Activated CD4-positive, alpha-beta T cell treated with anti-CD3 and anti-CD28 coated beads for 1 hour (primary cell): Measurements from ENCODE around the gene TUBB8.
"Not testable (repeated sequence)": the region's sequence is repeated elsewhere in the genome, so short reads cannot be mapped to it uniquely, and the experiment has no call there.

ENCODE experiments used
- DNase-seq: peaks from one replicate; pipeline ENCODE4 v3.0.0-alpha.2; 2020

TUBB8 gene

GRCh38 chr10:48996-49395 lies at the start of gene TUBB8:
TUBB8 (minus strand) TSS chr10:49296; CDS start chr10:49238, 58 bp downstream.
- DNase-seq = no peak

DNA sequence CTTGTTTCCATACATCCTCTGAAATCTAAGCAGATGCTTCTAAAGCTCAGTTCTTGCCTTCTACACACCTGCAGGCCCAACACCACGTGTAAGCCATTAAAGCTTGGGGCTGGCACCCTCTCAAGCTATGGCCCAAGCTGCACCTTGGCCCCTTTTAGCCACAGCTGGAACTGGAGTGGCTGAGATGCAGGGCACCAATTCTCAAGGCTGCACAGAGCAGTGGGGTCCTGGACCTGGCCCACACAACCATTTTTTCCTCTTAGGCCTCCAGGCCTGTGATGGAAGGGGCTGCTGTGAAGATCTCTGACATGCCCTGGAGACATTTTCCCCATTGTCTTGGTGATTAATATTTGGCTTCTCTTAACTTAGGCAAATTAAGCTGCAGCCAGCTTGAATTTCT lies 47.4 kb upstream of the TUBB8 start:
- DNase-seq = no peak

DNA sequence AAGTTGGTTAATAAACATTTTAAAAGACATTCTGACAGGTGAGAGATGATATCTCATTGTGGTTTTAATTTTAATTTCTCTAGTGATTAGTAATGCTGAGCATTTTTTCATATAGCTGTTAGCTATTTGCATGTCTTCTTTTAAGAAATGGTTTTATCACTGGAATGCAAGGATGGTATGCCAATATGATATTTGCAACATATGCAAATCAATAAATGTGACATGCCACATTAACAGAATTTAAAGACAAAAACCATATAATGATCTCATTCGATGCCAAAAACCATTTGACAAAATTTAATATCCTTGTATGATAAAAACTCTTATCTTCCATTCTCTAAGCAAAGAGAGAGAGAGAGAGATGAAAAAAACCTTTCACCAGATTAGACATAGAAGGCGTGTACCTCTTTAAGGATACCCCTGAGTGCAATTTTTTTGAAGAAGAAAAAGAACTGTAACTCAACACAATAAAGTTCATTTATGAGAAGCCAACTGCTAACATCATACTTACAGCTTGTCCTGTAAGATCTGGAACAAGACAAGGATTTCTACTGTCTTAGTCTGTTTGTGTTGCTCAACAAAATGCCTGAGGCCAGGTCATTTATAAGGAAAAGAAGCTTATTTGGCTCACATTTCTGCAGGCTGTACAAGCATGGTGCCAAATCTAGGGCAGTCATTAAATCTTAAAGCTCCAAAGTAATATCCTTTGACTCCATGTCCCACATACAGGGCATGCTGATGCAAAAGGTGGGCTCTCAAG lies 46.4 kb upstream of the TUBB8 start:
- DNase-seq = no peak

- DNase-seq = no peak
Measured at GRCh38 chr10:94613-95012, 45.5 kb upstream of the TUBB8 start.

DNA sequence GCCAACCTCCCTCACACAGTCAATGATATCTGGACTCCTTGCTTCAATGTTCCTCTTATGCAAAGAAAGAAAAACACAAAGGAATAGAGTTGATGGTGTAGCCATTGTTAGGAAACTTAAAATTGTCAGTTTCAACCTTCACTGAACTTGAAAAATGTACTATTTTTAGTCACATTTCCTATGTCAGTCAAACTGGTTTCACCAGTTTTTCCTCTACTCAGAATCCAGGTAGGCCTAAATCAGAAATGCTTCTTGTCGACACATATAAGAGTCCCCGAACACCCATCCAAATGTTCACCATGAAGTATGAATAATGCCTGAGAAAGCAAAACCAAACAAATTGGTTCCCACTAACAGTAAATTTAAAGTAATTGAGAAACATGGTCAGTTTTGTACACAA lies 43.8 kb upstream of the TUBB8 start:
- DNase-seq = no peak

DNA sequence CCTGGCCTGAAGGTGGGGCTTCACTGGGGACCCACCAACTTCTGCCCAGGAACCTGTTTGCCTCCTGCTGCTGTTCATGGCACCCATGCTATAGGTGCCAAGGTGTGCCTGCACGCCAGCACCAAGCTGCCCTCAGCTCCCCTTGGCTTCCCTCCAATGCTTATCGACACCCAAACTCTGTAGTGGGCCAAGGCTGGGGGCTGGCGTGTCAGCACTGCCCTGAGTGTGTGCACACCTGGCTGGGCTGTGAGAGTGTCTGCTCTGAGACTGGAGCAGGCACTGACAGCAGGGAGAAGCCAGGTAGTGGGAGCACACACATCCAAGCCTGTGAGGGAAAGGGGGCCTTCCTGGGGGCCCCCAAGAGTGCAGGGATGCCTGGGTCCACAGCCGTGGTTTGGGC lies 43.1 kb upstream of the TUBB8 start:
- DNase-seq = no peak

GRCh38 chr10:91313-91712 lies 42.2 kb upstream of the TUBB8 start:
- no peak for DNase-seq

DNA sequence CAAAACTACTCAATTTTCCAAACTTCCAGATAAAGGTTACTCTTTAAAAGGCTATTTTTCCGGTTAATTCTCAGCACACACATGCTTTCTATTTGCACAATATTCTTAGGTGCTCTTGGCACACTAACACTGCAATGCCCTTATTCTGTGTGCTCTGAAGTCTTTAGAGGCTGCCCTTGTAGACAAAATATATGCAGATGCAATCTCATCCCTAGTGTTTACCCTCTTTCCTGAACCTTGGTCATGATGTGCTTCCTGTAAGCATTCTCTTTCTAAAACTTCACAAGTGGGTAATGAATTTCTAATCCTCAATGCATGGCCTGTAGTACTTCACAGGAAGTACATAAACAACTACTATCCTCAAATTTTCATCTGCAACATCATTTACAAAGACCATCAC lies 41.1 kb upstream of the TUBB8 start:
- DNase-seq = no peak

GRCh38 chr10:89248-89647 lies 40.2 kb upstream of the TUBB8 start:
- DNase-seq = no peak

DNA sequence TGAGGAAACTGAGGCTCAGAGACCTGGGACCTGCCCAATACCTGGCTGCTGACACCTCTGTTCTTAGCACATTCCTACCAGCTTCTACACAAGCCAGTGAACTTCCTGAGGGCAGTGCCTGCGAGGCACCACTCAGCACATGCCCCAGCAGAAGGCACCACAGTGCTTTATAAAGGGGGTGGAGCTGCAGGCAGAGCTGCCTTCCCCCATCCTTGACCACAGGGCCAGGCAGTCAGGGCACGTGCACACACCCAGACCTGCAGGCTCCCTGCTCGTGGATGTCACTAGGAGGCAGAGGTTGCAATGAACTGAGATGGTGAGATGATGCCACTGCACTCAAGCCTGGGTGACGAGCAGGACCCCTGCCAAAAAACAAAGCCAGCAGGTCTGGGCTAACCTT lies 39.2 kb upstream of the TUBB8 start:
- DNase-seq = no peak

GRCh38 chr10:87177-88080 lies 38.3 kb upstream of the TUBB8 start:
- DNase-seq = no peak

DNA sequence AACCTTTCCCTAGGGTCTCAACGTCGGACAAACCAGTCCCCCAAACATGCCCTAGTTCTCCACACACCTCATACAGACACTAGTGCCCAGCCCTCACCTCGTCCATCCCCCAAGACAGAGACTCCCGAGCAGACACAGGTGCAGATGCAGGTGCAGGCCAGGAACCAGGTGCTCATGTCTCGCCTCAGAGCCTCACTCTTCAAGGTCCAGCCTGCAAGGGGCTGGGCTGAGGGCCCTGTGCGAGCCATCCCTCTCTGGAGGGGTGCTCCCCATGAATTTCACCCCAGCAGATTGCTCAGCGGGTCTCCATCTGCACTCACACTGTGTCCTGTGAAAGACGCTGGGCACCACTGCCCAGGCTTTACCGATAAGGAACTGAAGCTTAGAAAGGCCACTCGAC lies 36.9 kb upstream of the TUBB8 start:
- DNase-seq = no peak

DNA sequence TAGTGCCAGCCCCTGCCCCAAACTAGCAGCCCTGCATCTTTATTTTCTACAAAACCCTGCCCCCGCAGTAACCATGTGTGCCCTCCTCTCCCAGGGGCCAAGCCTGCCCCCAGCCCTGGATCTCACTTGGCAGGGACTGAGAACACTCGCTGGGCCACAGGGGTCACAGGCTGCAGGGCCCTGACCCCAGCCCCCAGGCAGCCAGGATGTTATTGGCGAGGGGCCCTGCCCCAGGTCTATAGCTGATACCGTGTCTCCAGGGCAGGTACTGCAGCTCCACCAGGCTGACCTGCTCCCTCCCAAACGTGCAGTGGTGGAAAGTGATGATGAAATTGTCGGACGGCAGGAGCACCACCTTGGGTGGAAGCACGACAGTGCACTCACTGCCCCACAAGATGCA lies 35.9 kb upstream of the TUBB8 start:
- no peak for DNase-seq

GRCh38 chr10:83930-84530 lies 34.9 kb upstream of the TUBB8 start:
- no peak for DNase-seq

DNA sequence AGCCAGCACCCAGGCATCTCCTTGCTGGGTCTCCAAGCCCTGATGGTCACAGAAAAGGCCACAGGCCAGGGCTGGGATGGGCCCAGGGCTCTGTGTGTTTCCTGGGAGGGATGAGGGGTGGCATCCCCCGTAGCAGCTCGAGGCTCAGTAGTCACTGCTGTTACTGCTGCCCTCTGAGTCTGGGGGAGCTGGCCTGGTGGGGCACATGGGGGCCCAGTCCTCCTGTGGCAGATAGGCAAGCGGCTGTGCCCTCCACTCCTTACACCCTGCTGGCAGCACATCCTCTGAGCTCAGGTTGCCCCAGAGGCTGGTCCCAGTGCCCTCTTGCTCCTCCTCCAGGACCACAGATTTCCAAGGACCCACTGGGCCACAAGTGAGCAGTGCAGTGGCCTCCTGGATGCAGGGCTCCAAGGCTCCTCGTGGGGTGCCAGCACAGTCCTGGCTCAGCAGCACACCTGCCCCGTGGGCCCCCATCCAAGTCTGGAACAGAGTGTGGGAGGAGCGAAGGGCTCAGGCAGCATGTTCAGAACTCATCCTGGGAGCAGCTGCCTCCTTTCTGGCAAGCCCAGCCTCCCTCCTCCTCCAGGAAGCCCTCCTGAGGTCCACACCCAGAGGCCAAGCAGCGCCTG lies 31.5 kb upstream of the TUBB8 start:
- no peak for DNase-seq

DNA sequence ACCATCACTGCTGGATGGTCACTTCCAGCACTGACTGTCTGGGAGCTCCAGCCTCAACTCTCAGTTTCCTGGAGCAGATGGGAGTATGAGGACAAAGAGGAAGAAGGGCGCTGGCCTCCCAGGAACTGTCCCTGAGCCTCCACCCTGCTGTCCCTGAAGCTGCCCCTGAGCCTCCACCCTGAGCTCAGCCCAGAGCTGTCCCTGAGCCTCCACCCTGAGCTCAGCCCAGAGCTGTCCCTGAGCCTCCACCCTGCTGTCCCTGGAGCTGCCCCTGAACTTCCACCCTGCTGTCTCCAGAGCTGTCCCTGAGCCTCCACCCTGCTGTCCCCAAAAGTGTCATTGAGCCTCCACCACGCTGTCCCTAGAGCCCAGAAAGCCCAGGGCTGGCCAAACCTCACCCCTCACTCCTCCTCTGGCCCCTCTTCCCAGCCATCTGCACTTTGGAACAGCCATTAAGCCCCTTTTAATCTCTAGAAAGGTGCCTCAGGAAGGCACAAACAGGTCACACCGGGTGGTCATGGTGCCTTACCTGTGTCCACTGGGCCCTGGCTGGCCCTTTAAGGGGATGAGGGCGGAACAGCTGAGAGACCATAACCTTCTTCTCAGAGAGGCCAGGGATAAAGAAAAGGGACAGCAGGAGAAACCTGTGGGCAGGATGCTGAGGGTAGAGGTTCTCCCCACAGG lies 30.6 kb upstream of the TUBB8 start:
- DNase-seq = no peak

- DNase-seq = no peak
Measured at GRCh38 chr10:78556-78955, 29.5 kb upstream of the TUBB8 start.

DNA sequence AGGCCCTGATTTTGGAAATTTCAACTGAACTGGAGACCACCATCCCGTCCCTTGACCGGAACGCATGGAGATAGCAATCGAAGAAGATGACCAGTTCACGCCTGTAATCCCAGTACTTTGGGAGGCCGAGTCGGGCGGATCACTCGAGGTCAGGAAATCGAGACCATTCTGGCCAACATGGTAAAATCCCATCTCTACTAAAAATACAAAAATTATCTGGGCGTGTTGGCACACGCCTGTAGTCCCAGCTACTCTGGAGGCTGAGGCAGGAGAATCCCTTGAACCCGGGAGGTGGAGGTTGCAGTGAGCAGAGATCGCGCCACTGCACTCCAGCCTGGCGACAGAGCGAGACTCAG lies 25.1 kb upstream of the TUBB8 start:
- not testable (repeated sequence) for DNase-seq

GRCh38 chr10:73543-74265 lies 24.6 kb upstream of the TUBB8 start:
- not testable (repeated sequence) for DNase-seq

DNA sequence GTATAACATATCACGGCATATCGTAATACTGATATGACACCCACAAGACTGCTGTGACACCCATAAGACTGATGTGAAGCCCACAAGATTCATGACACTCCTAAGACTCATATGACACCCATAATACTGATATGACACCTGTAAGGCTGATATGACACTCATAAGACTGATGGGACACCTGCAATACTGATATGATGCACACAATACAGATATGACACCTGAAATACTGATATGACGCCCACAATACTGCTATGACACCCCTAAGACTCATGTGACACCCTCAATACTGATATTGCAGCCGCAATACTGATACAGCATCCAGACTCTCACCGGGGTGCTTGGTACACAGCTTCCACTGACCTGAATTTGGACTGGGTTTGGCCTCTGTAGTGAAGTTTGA lies 19.1 kb upstream of the TUBB8 start:
- not testable (repeated sequence) for DNase-seq

DNA sequence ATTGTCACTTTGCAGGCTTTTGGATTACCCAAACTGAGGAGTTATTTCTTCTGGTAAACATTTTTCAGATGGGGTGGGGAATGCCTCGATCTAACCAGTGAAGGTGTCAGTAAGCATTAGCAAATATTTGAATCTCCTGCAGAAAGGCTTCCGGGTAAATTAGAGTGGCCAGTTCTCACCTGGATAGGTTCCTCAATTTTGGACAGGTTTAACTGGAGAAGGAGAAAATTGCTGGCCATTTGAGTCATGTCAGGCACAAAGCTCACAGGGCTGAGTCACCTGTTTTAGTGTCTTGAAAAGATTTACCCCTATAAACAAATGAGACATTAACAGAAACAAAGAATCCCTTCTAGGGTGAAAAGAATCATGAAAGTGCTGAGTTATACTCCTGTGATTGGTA lies 830 bp upstream of the TUBB8 start:
- DNase-seq = not testable (repeated sequence)

DNA sequence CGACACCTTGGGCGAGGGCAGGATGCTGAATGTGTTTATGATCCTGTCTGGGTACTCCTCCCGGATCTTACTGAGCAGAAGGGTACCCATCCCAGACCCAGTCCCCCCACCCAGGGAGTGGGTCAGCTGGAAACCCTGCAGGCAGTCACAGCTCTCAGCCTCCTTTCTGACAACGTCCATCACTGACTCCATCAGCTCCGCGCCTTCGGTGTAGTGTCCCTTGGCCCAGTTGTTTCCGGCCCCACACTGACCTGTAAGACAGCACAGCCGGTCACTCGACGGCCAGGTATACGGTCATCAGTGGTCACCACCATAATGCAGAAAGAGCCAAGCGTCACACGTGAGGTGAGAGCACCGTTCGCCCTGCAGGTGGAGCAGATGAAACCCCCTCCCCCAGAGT lies 1.2 kb downstream of the TUBB8 start:
- not testable (repeated sequence) for DNase-seq
